ENCODE measurements around the gene ZC2HC1B.

Gene ZC2HC1B

GRCh38 chr6:143965503-143966171 is 101.4 kb downstream of the ZC2HC1B start:
- Histone ChIP-seq H3K4me3 (replicated peaks; ENCODE audit: low read depth, low read length) (no peak overlapping the region), H3K36me3 (ENCODE audit: control insufficient read depth, insufficient read depth, low read length) (no peaks in the 10 kb centered on the region; the same call in 1 of the 2 replicates), H3K27me3 (replicated peaks; ENCODE audit: control insufficient read depth, insufficient read depth, low read length) (no peaks in the 10 kb centered on the region)
- no peak for DNase-seq (ENCODE audit: extremely low read depth, insufficient read length)
- no peak for TF ChIP-seq CTCF (IDR thresholded peaks at IDR 0.05; ENCODE audit: insufficient read depth, low read length, poor library complexity, severe bottlenecking)

- DNase-seq (ENCODE audit: extremely low read depth, insufficient read length): no peak
- no peaks in the 10 kb centered on the region; the same call in 1 of the 2 replicates for H3K36me3 ChIP-seq (ENCODE audit: control insufficient read depth, insufficient read depth, low read length)
- no peak for TF ChIP-seq CTCF (IDR thresholded peaks at IDR 0.05; ENCODE audit: insufficient read depth, low read length, poor library complexity, severe bottlenecking)
- H3K4me3 ChIP-seq (replicated peaks; ENCODE audit: low read depth, low read length): no peak overlapping the region
- H3K27me3 ChIP-seq (replicated peaks; ENCODE audit: control insufficient read depth, insufficient read depth, low read length): no peaks in the 10 kb centered on the region
These were observed 102.0 kb downstream of the ZC2HC1B start for GRCh38 chr6:143966312-143966711.

GRCh38 chr6:143967706-143968376 is 103.6 kb downstream of the ZC2HC1B start:
- H3K27me3 ChIP-seq (replicated peaks; ENCODE audit: control insufficient read depth, insufficient read depth, low read length): no peaks in the 10 kb centered on the region
- DNase-seq (ENCODE audit: extremely low read depth, insufficient read length): no peak

GRCh38 chr6:143969077-143969476 is 104.8 kb downstream of the ZC2HC1B start:
- Histone ChIP-seq H3K27me3 (replicated peaks; ENCODE audit: control insufficient read depth, insufficient read depth, low read length) (no peaks in the 10 kb centered on the region), H3K4me3 (replicated peaks; ENCODE audit: low read depth, low read length) (no peak overlapping the region), H3K36me3 (ENCODE audit: control insufficient read depth, insufficient read depth, low read length) (no peaks in the 10 kb centered on the region; the same call in 1 of the 2 replicates)
- DNase-seq (ENCODE audit: extremely low read depth, insufficient read length): no peak
- TF ChIP-seq CTCF (IDR thresholded peaks at IDR 0.05; ENCODE audit: insufficient read depth, low read length, poor library complexity, severe bottlenecking): no peak

More at GRCh38 chr6:143967706-143968376, 103.6 kb downstream of the ZC2HC1B start:
- no peak for TF ChIP-seq CTCF (IDR thresholded peaks at IDR 0.05; ENCODE audit: insufficient read depth, low read length, poor library complexity, severe bottlenecking)
- Histone ChIP-seq H3K4me3 (replicated peaks; ENCODE audit: low read depth, low read length) (no peak overlapping the region), H3K36me3 (ENCODE audit: control insufficient read depth, insufficient read depth, low read length) (no peaks in the 10 kb centered on the region; the same call in 1 of the 2 replicates)

- DNase-seq (ENCODE audit: extremely low read depth, insufficient read length): no peak
- Histone ChIP-seq H3K4me3 (replicated peaks; ENCODE audit: low read depth, low read length) (no peak overlapping the region), H3K27me3 (replicated peaks; ENCODE audit: control insufficient read depth, insufficient read depth, low read length) (no peaks in the 10 kb centered on the region), H3K36me3 (ENCODE audit: control insufficient read depth, insufficient read depth, low read length) (no peaks in the 10 kb centered on the region)
- no peak for TF ChIP-seq CTCF (IDR thresholded peaks at IDR 0.05; ENCODE audit: insufficient read depth, low read length, poor library complexity, severe bottlenecking)
These were observed 106.4 kb downstream of the ZC2HC1B start for GRCh38 chr6:143970456-143971218.

Measured in GM06990 (cell line).